ENCODE results near the gene STX4.

Gene STX4

GRCh38 chr16:31081428-31082351, 48.3 kb downstream of the STX4 start:
- ChIA-PET POLR2A (interaction anchor here (1.1 kb wide), 1 partner anchor 11 kb away, joined by 3 read pairs; no protein-coding TSS in a partner anchor), CTCF (interaction anchor here (1.0 to 1.8 kb wide), 2 partner anchors 11 to 96 kb away, joined by 3 to 4 read pairs; no protein-coding TSS in a partner anchor)
- TF ChIP-seq CTCF (IDR thresholded peaks at IDR 0.05; ENCODE audit: insufficient read depth, low read length, missing control alignments): no peak

GRCh38 chr16:31082368-31083045, 49.1 kb downstream of the STX4 start:
- no peak for DNase-seq (ENCODE audit: low read depth, low spot score)
- POLR2A ChIA-PET: interaction anchor here (1.1 kb wide), 1 partner anchor 10 kb away, joined by 3 read pairs; no protein-coding TSS in a partner anchor
- TF ChIP-seq CTCF (IDR thresholded peaks at IDR 0.05; ENCODE audit: insufficient read depth, low read length, missing control alignments): no peak
- H3K4me3 ChIP-seq (ENCODE audit: low read depth, low read length): no peak overlapping the region
- CTCF ChIA-PET: interaction anchor here (1.8 kb wide), 1 partner anchor 97 kb away, joined by 4 read pairs; no protein-coding TSS in a partner anchor

More at GRCh38 chr16:31081428-31082351, 48.3 kb downstream of the STX4 start:
- no peak for DNase-seq (ENCODE audit: low read depth, low spot score)
- H3K4me3 ChIP-seq (ENCODE audit: low read depth, low read length): no peak overlapping the region

- no peak overlapping the region for H3K4me3 ChIP-seq (ENCODE audit: low read depth, low read length)
- DNase-seq (ENCODE audit: low read depth, low spot score): no peak
- TF ChIP-seq CTCF (IDR thresholded peaks at IDR 0.05; ENCODE audit: insufficient read depth, low read length, missing control alignments): no peak
- ChIA-PET CTCF (interaction anchor here (1.8 kb wide), 1 partner anchor 97 kb away, joined by 4 read pairs; no protein-coding TSS in a partner anchor), POLR2A (no interaction called here)
Measured at GRCh38 chr16:31083081-31083480, 49.7 kb downstream of the STX4 start.

- ChIA-PET POLR2A (no interaction called here), CTCF (interaction anchor here (1.4 to 2.7 kb wide), 3 partner anchors 11 to 99 kb away, joined by 6 to 8 read pairs (median 7); partner anchors contain the start of genes HSD3B7 and VKORC1)
- H3K4me3 ChIP-seq (ENCODE audit: low read depth, low read length): no peak overlapping the region
- no peak for DNase-seq (ENCODE audit: low read depth, low spot score)
- no peak for TF ChIP-seq CTCF (IDR thresholded peaks at IDR 0.05; ENCODE audit: insufficient read depth, low read length, missing control alignments)
Measured at GRCh38 chr16:31083556-31083955, 50.2 kb downstream of the STX4 start.

- ChIA-PET POLR2A (interaction anchor here (0.6 to 3.1 kb wide), 2 partner anchors 10 to 839 kb away, joined by 3 to 17 read pairs; partner anchors contain the start of genes ZNF646 and ZNF668), CTCF (interaction anchor here (1.2 to 2.7 kb wide), 4 partner anchors 11 to 130 kb away, joined by 5 to 8 read pairs (median 6); partner anchors contain the start of genes HSD3B7 and VKORC1)
- no peak for TF ChIP-seq CTCF (IDR thresholded peaks at IDR 0.05; ENCODE audit: insufficient read depth, low read length, missing control alignments)
Measured at GRCh38 chr16:31083981-31084380, 50.6 kb downstream of the STX4 start.

More at GRCh38 chr16:31083981-31084380, 50.6 kb downstream of the STX4 start:
- no peak for DNase-seq (ENCODE audit: low read depth, low spot score)
- no peak overlapping the region for H3K4me3 ChIP-seq (ENCODE audit: low read depth, low read length)
